Endometrial microvascular endothelial cells (primary cell): ENCODE measurements around the gene CDH19. TPM values are rescaled to one million over a fixed set of nuclear protein-coding genes. Genes with fewer than 3 reads are reported as not detected.

Experiments used
- in situ Hi-C: cut with HindIII; loops from 2 replicates; pipeline ENCODE4 v1.10.0; 2017; ENCODE audit warnings: low sequenced_read_pairs, low pct_unique_long_range_greater_than_20kb; ENCODE audit errors: inconsistent ontology term
- total RNA-seq: library from RNA; depleted of rRNA; stranded (reverse); fragments of >200 nt; gene quantifications from one replicate; pipeline ENCODE4 v1.2.3, GENCODE V29; 2015; ENCODE audit errors: inconsistent ontology term

The CDH19 gene
- total RNA-seq, 1 donor from 2014 or later, result not detected

- in situ Hi-C loops, result no loop called here
Measured at GRCh38 chr18:66571845-66572244, 32.0 kb downstream of the CDH19 start.

- in situ Hi-C loops, result no loop called here
Measured at GRCh38 chr18:66566616-66567015, 37.3 kb downstream of the CDH19 start.

- in situ Hi-C loops, result no loop called here
Measured at GRCh38 chr18:66564236-66564635, 39.7 kb downstream of the CDH19 start.

GRCh38 chr18:66562279-66562678, 41.6 kb downstream of the CDH19 start:
- in situ Hi-C loops, result no loop called here

GRCh38 chr18:66560094-66560493, 43.8 kb downstream of the CDH19 start:
- in situ Hi-C loops, result no loop called here

GRCh38 chr18:66558773-66559172, 45.1 kb downstream of the CDH19 start:
- in situ Hi-C loops, result no loop called here

- in situ Hi-C loops, result no loop called here
Measured at GRCh38 chr18:66557091-66557490, 46.8 kb downstream of the CDH19 start.

- in situ Hi-C loops, result no loop called here
Measured at GRCh38 chr18:66555585-66555984, 48.3 kb downstream of the CDH19 start.

GRCh38 chr18:66553824-66554223, 50.1 kb downstream of the CDH19 start:
- in situ Hi-C loops, result no loop called here

- in situ Hi-C loops, result no loop called here
Measured at GRCh38 chr18:66550366-66550765, 53.5 kb downstream of the CDH19 start.

- in situ Hi-C loops, result no loop called here
Measured at GRCh38 chr18:66548747-66549146, 55.1 kb downstream of the CDH19 start.

GRCh38 chr18:66534110-66534509, 69.8 kb downstream of the CDH19 start:
- in situ Hi-C loops, result no loop called here

GRCh38 chr18:66533693-66534092, 70.2 kb downstream of the CDH19 start:
- in situ Hi-C loops, result no loop called here

GRCh38 chr18:66523219-66523991, 80.5 kb downstream of the CDH19 start:
- in situ Hi-C loops, result no loop called here

GRCh38 chr18:66513996-66514395, 89.9 kb downstream of the CDH19 start:
- in situ Hi-C loops, result no loop called here

- in situ Hi-C loops, result no loop called here
Measured at GRCh38 chr18:66511792-66512191, 92.1 kb downstream of the CDH19 start.

GRCh38 chr18:66511289-66511688, 92.6 kb downstream of the CDH19 start:
- in situ Hi-C loops, result no loop called here

- in situ Hi-C loops, result no loop called here
Measured at GRCh38 chr18:66510357-66511045, 93.4 kb downstream of the CDH19 start.

- in situ Hi-C loops, result no loop called here
Measured at GRCh38 chr18:66508937-66509336, 95.0 kb downstream of the CDH19 start.

GRCh38 chr18:66506178-66506577, 97.7 kb downstream of the CDH19 start:
- in situ Hi-C loops, result no loop called here
